HG03135 (cell line): ENCODE results near the gene OR2B2.
A peak's percentile ranks its signal among the peaks of the same experiment; 100 is the strongest.
"Not testable (repeated sequence)": the region's sequence is repeated elsewhere in the genome, so short reads cannot be mapped to it uniquely, and the experiment has no call there.

Experiments used
- ATAC-seq: cut with Tn5 transposase; IDR thresholded peaks from one replicate; pipeline ENCODE4 v1.9.1; 2021; ENCODE audit warnings: mild to moderate bottlenecking, moderate library complexity; ENCODE audit not compliant: unreplicated experiment

Gene OR2B2

GRCh38 chr6:27911956-27912446 lies at the start of gene OR2B2:
TSS of gene OR2B2 (minus strand) at chr6:27912396. CDS start at chr6:27912319, 77 bp downstream.
- ATAC-seq, result no peak

DNA sequence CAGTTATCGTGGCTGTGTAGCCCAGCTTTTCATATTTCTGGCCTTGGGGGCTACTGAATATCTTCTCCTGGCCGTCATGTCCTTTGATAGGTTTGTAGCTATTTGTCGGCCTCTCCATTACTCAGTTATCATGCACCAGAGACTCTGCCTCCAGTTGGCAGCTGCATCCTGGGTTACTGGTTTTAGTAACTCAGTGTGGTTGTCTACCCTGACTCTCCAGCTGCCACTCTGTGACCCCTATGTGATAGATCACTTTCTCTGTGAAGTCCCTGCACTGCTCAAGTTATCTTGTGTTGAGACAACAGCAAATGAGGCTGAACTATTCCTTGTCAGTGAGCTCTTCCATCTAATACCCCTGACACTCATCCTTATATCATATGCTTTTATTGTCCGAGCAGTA lies 45.3 kb upstream of the OR2B2 start:
- no peak for ATAC-seq

DNA sequence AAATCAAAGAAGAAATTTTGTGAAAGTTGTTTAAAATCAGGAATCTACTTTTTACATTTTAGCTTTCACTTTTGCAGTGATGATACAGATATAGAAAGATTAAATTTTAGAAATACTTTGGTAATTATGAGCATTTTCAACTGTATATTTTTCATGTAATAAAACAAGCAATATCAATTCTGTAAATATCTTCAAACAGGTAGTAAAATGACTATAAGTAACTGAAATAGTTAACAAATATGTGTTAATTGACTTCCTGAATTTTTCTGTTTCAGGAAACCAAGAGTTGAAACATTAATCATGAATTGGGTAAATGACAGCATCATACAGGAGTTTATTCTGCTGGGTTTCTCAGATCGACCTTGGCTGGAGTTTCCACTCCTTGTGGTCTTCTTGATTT lies 44.7 kb upstream of the OR2B2 start, which contains the start of gene OR2B6:
TSS of gene OR2B6 (plus strand) at position 301 of the 400 bp plus-strand sequence. CDS start at position 301, 0 bp downstream.
- no peak for ATAC-seq

DNA sequence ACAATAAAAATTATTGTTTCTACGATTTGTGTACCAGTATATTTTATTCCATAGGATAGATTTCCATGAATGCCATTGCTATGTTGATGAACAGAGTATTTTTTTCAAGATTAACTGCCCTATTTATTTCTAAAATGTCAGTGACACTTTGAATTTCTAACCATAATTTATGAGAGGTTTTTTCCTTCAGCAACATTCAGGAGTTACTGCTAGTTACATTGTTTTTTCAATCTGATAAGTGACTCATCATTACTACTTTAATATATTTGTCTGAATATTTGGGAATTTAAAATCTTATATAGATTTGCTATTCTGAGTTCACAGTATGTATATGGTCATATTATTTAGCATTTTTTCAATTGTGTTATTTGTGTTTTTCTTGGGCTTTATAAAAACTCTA lies 38.8 kb upstream of the OR2B2 start:
- ATAC-seq, result no peak

DNA sequence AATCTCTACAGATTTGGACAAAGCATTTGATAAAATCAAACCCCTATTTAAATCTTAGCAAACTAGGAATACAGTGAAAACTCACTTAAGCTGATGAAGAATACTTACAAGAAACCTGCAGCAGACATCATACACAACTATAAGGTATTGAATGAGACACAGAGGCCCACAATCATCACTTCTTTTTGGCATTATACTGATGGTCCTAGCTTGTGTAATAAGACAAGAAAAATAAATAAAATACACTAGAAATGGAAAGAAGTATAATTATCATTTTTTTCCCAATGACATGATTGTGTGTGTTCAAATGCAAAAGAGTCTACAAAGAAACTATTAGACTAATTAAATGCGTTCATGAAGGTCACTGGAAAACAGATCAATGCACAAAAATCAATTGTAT lies 36.0 kb upstream of the OR2B2 start:
- ATAC-seq, result no peak

DNA sequence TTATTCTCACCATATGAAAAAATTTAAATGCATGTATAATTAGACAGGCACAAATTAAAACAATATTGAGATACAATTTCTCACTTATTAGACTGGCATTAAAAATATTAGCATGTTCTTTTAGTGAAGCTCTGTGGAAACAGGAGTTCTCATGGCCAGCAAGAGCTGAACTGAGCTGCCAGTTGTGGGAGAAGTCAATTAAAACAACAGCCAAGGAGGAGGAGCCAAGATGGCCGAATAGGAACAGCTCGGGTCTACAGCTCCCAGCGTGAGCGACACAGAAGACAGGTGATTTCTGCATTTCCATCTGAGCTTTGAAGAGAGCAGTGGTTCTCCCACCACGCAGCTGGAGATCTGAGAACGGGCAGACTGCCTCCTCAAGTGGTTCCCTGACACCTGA lies 30.9 kb upstream of the OR2B2 start:
- not testable (repeated sequence) for ATAC-seq

- no peak for ATAC-seq
Observed at GRCh38 chr6:27940766-27941165, 28.6 kb upstream of the OR2B2 start.

DNA sequence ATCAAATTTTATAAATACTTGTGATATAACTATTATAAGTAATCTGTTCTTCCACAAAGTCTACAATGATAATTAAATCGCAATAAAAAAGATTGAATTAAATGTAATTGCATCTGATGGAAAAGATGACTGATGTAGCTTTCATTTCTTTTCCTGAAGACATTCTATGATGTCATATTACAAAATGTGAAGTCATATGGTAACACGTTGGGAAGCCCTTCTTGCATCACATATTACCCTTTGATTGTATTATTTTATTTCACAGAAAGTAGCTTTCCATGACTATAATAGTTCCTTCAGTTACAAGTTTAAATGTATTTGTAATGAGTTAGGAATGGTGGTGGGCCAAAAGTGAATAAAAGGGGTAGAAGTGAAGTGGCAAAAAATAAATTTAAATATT lies 19.0 kb upstream of the OR2B2 start:
- no peak for ATAC-seq

DNA sequence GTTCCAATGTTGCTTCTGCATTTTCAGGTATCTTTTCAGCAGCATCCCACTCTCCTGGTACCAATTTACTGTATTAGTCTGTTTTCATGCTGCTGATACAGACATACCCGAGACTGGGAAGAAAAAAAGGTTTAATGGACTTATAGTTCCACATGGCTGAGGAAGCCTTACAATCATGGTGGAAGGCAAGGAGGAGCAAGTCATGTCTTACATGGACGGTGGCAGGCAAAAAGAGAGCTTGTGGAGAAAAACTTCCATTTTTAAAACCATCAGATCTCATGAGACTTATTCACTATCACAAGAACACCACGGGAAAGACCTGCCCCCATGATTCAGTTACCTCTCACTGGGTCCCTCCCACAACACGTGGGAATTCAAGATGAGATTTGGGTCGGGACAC lies 17.7 kb upstream of the OR2B2 start:
- ATAC-seq, result not testable (repeated sequence)

GRCh38 chr6:27928041-27928440 lies 15.8 kb upstream of the OR2B2 start:
- ATAC-seq, result not testable (repeated sequence)

DNA sequence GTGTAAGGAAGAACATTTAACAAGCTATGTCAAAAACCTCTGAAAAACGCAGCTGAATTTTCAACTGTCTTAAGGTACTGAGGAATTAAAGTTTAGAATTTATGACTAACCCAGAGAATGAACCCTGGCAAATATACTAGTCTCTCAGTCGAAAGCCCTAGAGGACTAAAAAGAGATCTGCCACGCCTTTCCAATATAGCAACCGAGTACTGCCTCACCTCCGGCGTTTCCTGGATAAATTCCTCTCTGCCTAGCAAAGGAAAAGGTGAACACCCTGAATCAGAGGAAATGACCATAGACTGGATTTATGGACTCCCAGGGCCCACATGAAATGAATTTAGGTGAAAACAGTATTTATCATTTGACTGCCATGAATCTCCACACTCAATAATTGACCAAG lies 12.0 kb upstream of the OR2B2 start:
- no peak for ATAC-seq

DNA sequence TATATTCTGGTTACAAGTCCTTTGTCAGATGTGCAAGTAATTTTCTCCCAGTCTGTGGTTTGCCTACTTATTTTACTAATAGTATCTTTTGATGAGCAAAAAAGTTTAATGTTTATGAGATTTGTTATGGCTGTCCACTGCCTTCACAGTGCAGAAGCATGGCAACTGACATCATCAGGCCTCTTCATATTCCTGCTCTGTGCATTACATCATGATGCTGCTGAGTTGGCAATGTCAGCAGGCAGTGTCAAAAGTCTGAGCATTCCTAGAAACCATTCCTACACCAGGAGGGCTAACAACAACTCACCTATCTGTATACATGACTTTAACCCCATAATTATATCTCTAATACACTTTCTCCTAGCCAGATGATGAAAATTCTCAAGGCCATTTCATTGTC lies 10.8 kb upstream of the OR2B2 start:
- ATAC-seq, result no peak

DNA sequence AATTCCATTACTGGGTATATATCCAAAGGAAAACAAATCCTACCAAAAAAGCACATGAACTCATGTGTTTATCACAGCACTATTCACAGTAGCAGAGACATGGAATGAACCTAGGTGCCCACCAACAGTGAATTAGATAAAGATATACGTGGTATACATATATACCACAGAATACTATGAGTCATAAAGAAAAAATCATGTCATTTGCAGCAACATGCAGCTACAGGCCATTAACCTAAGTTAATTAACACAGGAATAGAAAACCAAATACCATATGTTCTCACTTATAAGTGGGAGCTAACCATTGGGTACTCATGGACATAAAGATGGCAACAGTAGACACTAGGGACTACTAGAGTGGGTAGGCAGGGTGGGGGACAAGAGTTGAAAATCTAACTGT lies 4.2 kb downstream of the OR2B2 start:
- ATAC-seq, result no peak

GRCh38 chr6:27902335-27903314 lies 9.6 kb downstream of the OR2B2 start:
- ATAC-seq, result peak; percentile 75

DNA sequence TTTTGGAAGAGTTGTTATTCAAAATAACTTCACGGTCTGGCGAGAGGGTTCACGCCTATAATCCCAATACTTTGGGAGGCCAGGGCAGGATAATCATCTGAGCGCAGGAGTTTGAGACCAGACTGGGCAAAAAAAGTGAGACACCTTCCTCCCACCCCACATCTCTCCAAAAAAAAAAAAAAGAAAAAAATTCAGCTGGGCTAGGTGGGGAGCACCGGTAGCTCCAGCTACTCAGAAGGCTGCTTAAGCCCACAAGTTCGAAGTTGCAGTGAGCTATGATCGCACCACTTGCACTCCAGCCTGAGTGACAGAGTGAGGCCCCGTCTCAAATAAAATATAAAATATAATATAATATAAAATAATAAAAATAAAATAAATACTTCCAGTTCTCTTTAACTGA lies 10.4 kb downstream of the OR2B2 start:
- ATAC-seq, result no peak

- not testable (repeated sequence) for ATAC-seq
Observed at GRCh38 chr6:27900197-27900596, 12.0 kb downstream of the OR2B2 start.

DNA sequence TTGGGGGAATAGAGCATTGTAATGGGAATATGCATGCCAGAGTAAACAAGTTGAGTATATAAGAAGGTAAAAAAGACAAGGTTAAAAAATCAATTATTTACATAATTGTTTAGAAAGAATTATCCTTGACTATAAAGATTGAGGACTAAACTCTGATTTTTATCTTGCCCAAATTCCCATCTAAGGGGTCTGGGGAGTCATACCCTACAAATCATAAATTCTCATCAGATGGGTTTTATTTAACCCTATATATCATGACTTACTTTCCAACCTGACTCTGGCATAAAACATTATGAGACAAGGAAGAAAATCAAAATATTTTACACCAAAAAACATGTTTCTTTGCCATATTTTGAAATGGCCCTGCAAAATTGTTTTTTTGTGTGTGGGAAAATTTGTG lies 12.7 kb downstream of the OR2B2 start:
- ATAC-seq, result no peak

DNA sequence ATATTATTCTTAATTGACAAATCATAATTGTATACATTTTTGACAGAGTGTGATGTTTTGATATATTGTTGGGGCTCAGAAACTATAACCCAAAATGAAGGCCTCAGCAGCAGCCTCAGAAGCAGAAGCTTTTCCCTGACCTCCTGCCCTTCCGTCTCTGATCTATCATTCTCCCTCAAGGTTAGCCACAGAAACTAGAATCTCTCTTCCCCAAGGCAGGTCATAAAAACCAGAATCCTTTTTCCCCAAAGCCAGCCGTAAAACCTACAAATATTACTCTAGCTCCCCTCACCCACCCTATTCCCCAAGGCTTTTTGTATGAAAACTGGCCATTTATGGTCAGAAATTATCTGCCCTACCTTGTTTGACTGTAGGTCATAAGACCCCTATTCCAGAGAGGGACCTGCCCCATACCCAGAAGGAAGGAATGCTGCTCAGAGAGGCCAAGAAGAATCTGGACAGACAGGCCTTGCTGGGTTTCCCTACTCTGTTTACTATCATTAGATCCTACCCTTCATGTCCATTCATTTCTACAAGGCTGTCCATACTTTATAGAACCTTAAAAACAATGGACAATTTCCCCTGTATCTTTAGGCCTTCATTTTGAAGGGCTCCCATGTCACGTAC lies 14.5 kb downstream of the OR2B2 start:
- ATAC-seq, result no peak

DNA sequence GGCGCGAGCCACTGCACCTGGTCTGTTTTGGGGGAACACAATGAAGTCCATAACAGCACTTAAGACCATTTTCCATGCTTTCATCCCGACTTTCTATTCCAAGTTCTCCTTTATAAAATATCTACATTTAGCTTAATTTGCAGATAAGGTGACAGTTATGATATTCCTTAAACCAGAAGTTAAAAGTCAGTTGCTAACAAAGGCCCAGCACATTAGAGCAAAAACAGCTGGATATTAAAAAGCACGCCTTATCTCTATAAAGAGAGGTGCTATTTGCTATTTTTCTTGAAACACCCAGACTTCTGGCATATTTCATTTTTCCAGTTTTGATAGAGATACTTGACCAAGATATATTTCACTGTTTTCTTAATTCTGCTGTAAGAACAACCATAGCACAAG lies 15.8 kb downstream of the OR2B2 start:
- no peak for ATAC-seq

DNA sequence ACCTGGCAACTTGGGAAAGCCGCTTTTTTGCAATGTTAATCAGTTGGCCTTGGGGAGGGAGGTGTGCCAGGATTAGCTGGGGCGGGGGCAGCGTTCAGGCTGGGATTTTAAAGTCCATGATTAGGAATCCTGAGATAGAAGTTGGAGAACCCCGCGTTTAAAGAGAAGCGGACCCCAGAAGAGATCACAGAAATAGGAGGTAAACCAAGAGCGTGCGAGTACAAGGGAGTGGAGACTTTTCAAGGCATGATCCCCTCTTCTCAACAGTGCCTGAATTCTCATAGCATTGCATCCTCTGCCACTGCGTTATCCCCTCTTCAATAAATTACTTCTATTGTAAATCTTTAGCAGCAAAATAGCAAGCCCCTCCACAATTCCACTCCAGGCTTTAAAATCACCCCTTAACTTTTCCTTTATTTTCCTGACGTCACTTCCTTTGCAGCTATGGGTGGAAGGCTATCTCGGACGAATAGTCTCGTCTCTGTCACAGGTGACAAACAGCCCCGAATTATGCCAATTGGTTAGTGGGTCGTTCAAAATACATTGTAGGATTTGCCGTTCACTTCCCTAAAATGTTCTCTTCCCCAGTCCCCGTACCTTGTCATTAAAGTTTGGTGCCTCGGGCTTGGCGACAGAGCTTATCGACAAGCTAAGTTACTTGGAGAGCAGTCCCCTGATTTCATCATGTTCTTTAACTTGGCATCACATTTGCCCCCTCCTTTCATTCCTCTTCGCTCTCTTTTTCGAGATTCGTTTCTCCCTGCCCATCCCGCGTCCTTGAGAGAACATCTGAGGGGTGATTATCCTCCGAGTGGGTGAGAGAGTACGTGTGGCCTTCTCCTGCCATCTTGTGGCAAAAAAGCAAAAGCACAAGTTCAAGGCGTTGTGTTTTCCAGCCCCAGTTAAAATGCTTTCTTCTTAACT lies 17.1 kb downstream of the OR2B2 start:
- no peak for ATAC-seq
